Stimulated activated CD8-positive, alpha-beta memory T cell treated with anti-CD3 and anti-CD28 coated beads, Interleukin-12 subunit alpha, Interleukin-12 subunit beta, amount 100 ng/mL, for 24 hours (primary cell): ENCODE results near the gene AVPI1.
A peak's percentile ranks its signal among the peaks of the same experiment; 100 is the strongest.

Source experiments
- DNase-seq: peaks from one replicate; pipeline ENCODE4 v3.0.0-alpha.2; 2020; ENCODE audit errors: extremely low read depth

The AVPI1 gene

GRCh38 chr10:97686962-97687784 lies at the start of gene AVPI1:
TSS of gene AVPI1 (minus strand) at chr10:97687241. CDS start at chr10:97679905, 7,336 bp downstream.
- DNase-seq = peak; percentile 92

- DNase-seq = no peak
Observed at GRCh38 chr10:97736403-97736901, 49.4 kb upstream of the AVPI1 start.

GRCh38 chr10:97734021-97734420 lies 47.0 kb upstream of the AVPI1 start:
- DNase-seq = no peak

GRCh38 chr10:97733256-97733655 lies 46.2 kb upstream of the AVPI1 start:
- no peak for DNase-seq

- DNase-seq = no peak
Observed at GRCh38 chr10:97732052-97732359, 45.0 kb upstream of the AVPI1 start.

- DNase-seq = no peak
Observed at GRCh38 chr10:97731346-97732051, 44.5 kb upstream of the AVPI1 start.

GRCh38 chr10:97729014-97729413 lies 42.0 kb upstream of the AVPI1 start:
- DNase-seq = no peak

GRCh38 chr10:97726636-97727178 lies 39.7 kb upstream of the AVPI1 start:
- no peak for DNase-seq

- DNase-seq = no peak
Observed at GRCh38 chr10:97724341-97724941, 37.4 kb upstream of the AVPI1 start.

- no peak for DNase-seq
Observed at GRCh38 chr10:97723001-97723400, 36.0 kb upstream of the AVPI1 start.

GRCh38 chr10:97721871-97722780 lies 35.1 kb upstream of the AVPI1 start:
- no peak for DNase-seq

- DNase-seq = no peak
Observed at GRCh38 chr10:97719602-97720001, 32.6 kb upstream of the AVPI1 start.

GRCh38 chr10:97718659-97719142 lies 31.7 kb upstream of the AVPI1 start:
- DNase-seq = no peak

GRCh38 chr10:97718178-97718577 lies 31.1 kb upstream of the AVPI1 start:
- no peak for DNase-seq

- DNase-seq = no peak
Observed at GRCh38 chr10:97717627-97718026, 30.6 kb upstream of the AVPI1 start.

GRCh38 chr10:97715259-97715874 lies 28.3 kb upstream of the AVPI1 start:
- DNase-seq = no peak

GRCh38 chr10:97714401-97715258 lies 27.6 kb upstream of the AVPI1 start:
- no peak for DNase-seq

GRCh38 chr10:97713826-97714400 lies 26.9 kb upstream of the AVPI1 start:
- no peak for DNase-seq

GRCh38 chr10:97713339-97713825 lies 26.3 kb upstream of the AVPI1 start, which contains the start of gene MARVELD1:
TSS of gene MARVELD1 (plus strand) at chr10:97713730. CDS start at chr10:97713877, 147 bp downstream.
- DNase-seq = no peak
